GM12878 (cell line): ENCODE data around the gene STXBP4. TPM values are rescaled to one million over a fixed set of nuclear protein-coding genes. Genes with fewer than 3 reads are reported as not detected.

ENCODE experiments used
- ATAC-seq: fragments of 200-7000 bp; cut with Tn5 transposase; 3 replicates; pipeline ENCODE4 v1.9.1; 2020; ENCODE audit warnings: mild to moderate bottlenecking, moderate library complexity
- BruUV-seq: library from RNA; stranded (reverse); fragments of 400-500 nt; replicated peaks from 2 replicates; lab custom pipeline; 2021; lab: Mats Ljungman, UMichigan
- CTCF ChIA-PET: fragments of 300-600 bp; sonication (Branson Sonifier 250); formaldehyde crosslinking; extraction: SDS; loops from one replicate; lab custom pipeline; 2021; ENCODE audit warnings: inconsistent platforms; lab: Yijun Ruan, JAX
- POLR2A ChIA-PET: fragments of 350-600 bp; formaldehyde crosslinking; extraction: SDS; loops from one replicate; lab custom pipeline; 2021; ENCODE audit warnings: inconsistent platforms; lab: Charles Lee
- RAD21 ChIA-PET: fragments of 300-600 bp; sonication (Branson Sonifier 250); formaldehyde crosslinking; loops from one replicate; lab custom pipeline; 2023; ENCODE audit warnings: antibody characterized with exemption; ENCODE audit not compliant: unreplicated experiment; lab: Charles Lee
- SMC1A ChIA-PET: fragments of 300-600 bp; sonication (Branson Sonifier 250); formaldehyde crosslinking; loops from one replicate; lab custom pipeline; 2023; ENCODE audit not compliant: unreplicated experiment, uncharacterized antibody; lab: Charles Lee
- DNase-seq: peaks from one replicate; pipeline ENCODE4 v3.0.0-alpha.2; 2011; ENCODE audit warnings: low read depth, low spot score
- FAIRE-seq: peaks from 3 replicates; lab custom pipeline; 2011; peaks lifted over from hg19 to GRCh38; lab: Jason Lieb, UNC
- H2AFZ ChIP-seq: 2 replicates; pipeline ENCODE4 v1.6.0; 2011; ENCODE audit warnings: low read depth, low read length, control low read depth; ENCODE audit not compliant: control insufficient read depth
- H3K27ac ChIP-seq: 2 replicates; pipeline ENCODE4 v1.5.1; 2011; ENCODE audit warnings: control low read depth; ENCODE audit not compliant: control insufficient read depth, insufficient read depth
- H3K27me3 ChIP-seq, 2 experiments: replicated peaks in 1 of 2; 2 replicates each; pipeline versions ENCODE4 v1.6.0 to v1.6.1; 2011; ENCODE audit warnings: low read length in 1 of 2; ENCODE audit not compliant: control insufficient read depth in 2 of 2, insufficient read depth in 2 of 2
- H3K36me3 ChIP-seq, 2 experiments: 2 replicates each; pipeline ENCODE4 v1.5.1; 2011; ENCODE audit warnings: low read length in 1 of 2; ENCODE audit not compliant: control insufficient read depth in 2 of 2, insufficient read depth in 2 of 2
- H3K4me1 ChIP-seq: 2 replicates; pipeline ENCODE4 v1.6.1; 2011; ENCODE audit warnings: mild to moderate bottlenecking, low read length, moderate library complexity, mixed read lengths; ENCODE audit not compliant: control insufficient read depth, insufficient read depth
- H3K4me2 ChIP-seq: 2 replicates; pipeline ENCODE4 v1.6.0; 2011; ENCODE audit warnings: control low read depth; ENCODE audit not compliant: control insufficient read depth, insufficient read depth
- H3K4me3 ChIP-seq: fragments of 200-600 bp; sonication (generic); 2 replicates; pipeline ENCODE4 v1.5.1; 2016
- H3K79me2 ChIP-seq: 2 replicates; pipeline ENCODE4 v1.6.0; 2011; ENCODE audit warnings: low read length; ENCODE audit not compliant: control insufficient read depth, insufficient read depth
- H3K9ac ChIP-seq: 2 replicates; pipeline ENCODE4 v1.8.0; 2011; ENCODE audit warnings: low read length, control low read depth, mixed read lengths; ENCODE audit not compliant: control insufficient read depth, insufficient read depth
- H3K9me3 ChIP-seq: replicated peaks from 3 replicates; pipeline ENCODE4 v1.5.1; 2011; ENCODE audit warnings: mild to moderate bottlenecking, low read length; ENCODE audit not compliant: control insufficient read depth, insufficient read depth
- H4K20me1 ChIP-seq: 2 replicates; pipeline ENCODE4 v1.6.0; 2011; ENCODE audit not compliant: control insufficient read depth, insufficient read depth
- BCLAF1 ChIP-seq: fragments of 450-650 bp; IDR thresholded peaks from 2 replicates; pipeline ENCODE4 v1.6.1; 2017; ENCODE audit warnings: antibody characterized with exemption, mild to moderate bottlenecking, moderate library complexity
- BRCA1 ChIP-seq: IDR thresholded peaks from 2 replicates; pipeline ENCODE4 v1.6.1; 2011; ENCODE audit warnings: low read depth, low read length, improper control_type of control experiment
- EZH2 ChIP-seq: IDR thresholded peaks from 2 replicates; pipeline ENCODE4 v1.6.1; 2012; ENCODE audit warnings: low read depth, mild to moderate bottlenecking, control low read depth, inconsistent platforms, low read length, borderline replicate concordance; ENCODE audit not compliant: control insufficient read depth
- MAX ChIP-seq: IDR thresholded peaks from 2 replicates; pipeline ENCODE4 v1.6.1; 2012; ENCODE audit warnings: low read depth, low read length, improper control_type of control experiment
- NFXL1 ChIP-seq: fragments of 450-650 bp; IDR thresholded peaks from 2 replicates; pipeline ENCODE4 v1.6.1; 2017; ENCODE audit warnings: antibody characterized with exemption, mild to moderate bottlenecking, borderline replicate concordance
- NR2C2 ChIP-seq: IDR thresholded peaks from 2 replicates; pipeline ENCODE4 v1.6.1; 2011; ENCODE audit warnings: borderline replicate concordance, low read depth; ENCODE audit not compliant: control insufficient read depth, insufficient read length
- NR2F1 ChIP-seq: fragments of 450-650 bp; conservative IDR thresholded peaks from 2 replicates; pipeline ENCODE4 v1.6.1; 2017; ENCODE audit warnings: mild to moderate bottlenecking
- RBBP5 ChIP-seq: fragments of 200-600 bp; sonication (generic); conservative IDR thresholded peaks from 2 replicates; pipeline ENCODE4 v1.6.1; 2016
- RCOR1 ChIP-seq: conservative IDR thresholded peaks from 2 replicates; pipeline ENCODE4 v1.6.1; 2012; ENCODE audit warnings: low read depth, low read length, improper control_type of control experiment
- SKIL ChIP-seq: fragments of 450-650 bp; IDR thresholded peaks from 2 replicates; pipeline ENCODE4 v1.6.1; 2017; ENCODE audit warnings: mild to moderate bottlenecking, low read depth, inconsistent platforms; ENCODE audit not compliant: poor library complexity, severe bottlenecking
- SMC3 ChIP-seq: IDR thresholded peaks from 2 replicates; pipeline ENCODE4 v1.6.1; 2011; ENCODE audit warnings: low read length, improper control_type of control experiment, borderline replicate concordance
- ZNF687 ChIP-seq: fragments of 450-650 bp; IDR thresholded peaks from 2 replicates; pipeline ENCODE4 v1.6.1; 2017; ENCODE audit warnings: mild to moderate bottlenecking, moderate library complexity
- ZZZ3 ChIP-seq: IDR thresholded peaks from 2 replicates; pipeline ENCODE4 v1.6.1; 2011; ENCODE audit warnings: low read depth; ENCODE audit not compliant: control insufficient read depth, insufficient read length
- WGBS: methylation state at CpG from one replicate; pipeline ENCODE4 v1.1.6; 2016; ENCODE audit warnings: low lambda C conversion rate; ENCODE audit not compliant: insufficient replicate concordance, insufficient coverage; ENCODE audit errors: missing lambda C conversion rate; 5-methylcytosine and 5-hydroxymethylcytosine counted together
- in situ Hi-C: fragments of 300-500 bp; cut with MboI; formaldehyde crosslinking; loops from 9 replicates; pipeline ENCODE4 v1.14.3; 2018; ENCODE audit warnings: mixed read lengths
- intact Hi-C: fragments of 100-400 bp; cut with micrococcal nuclease; formaldehyde crosslinking; loops from one replicate; pipeline ENCODE4 v1.14.2; 2022; ENCODE audit not compliant: unreplicated experiment
- polyA plus RNA-seq, 11 experiments: library from polyadenylated mRNA; depleted of rRNA in 4 of 11; unstranded in 6 of 11; stranded (reverse) in 5 of 11; fragments of >200 nt; fragmentation: Nextera tagmentation in 4 of 11; fragmentation: Illumina TruSeq in 1 of 11; extraction: Ambion mirVana in 4 of 11; extraction: Trizol in 1 of 11; gene quantifications; 1 replicate in 1 of 11; 2 replicates in 10 of 11; pipeline versions ENCODE4 v1.2.1 to v1.2.3, GENCODE V29; 2011 to 2016; ENCODE audit warnings: inconsistent platforms in 2 of 11, missing spikeins in 2 of 11, low read depth in 1 of 11
- total RNA-seq, 4 experiments: library from RNA; depleted of rRNA in 3 of 4; stranded (reverse); fragments of >200 nt in 3 of 4; fragmentation: Illumina TruSeq in 1 of 4; extraction: Trizol in 1 of 4; gene quantifications; 2 replicates each; pipeline versions ENCODE4 v1.2.1 to v1.2.3, GENCODE V29; 2013 to 2021

STXBP4 gene
- total and polyA plus RNA-seq, 10 of the 15 experiments (the other 5 are each of a cell fraction or from before 2014, with no cell fraction given), result 4.3 to 11.0 (median 6.7) TPM

- no peak overlapping the region for H2AFZ ChIP-seq
- intact Hi-C loops (no loop called here), in situ Hi-C loops (no loop called here)
- FAIRE-seq, result no peak
- no peak for ATAC-seq
- POLR2A ChIA-PET, result no interaction called here
- CTCF ChIA-PET, result interaction anchor here (0.9 to 6.0 kb wide), 4 partner anchors 12 to 290 kb away, joined by 3 to 63 read pairs (median 4); no protein-coding TSS in a partner anchor
- H3K9ac ChIP-seq, result no peak overlapping the region
- no peaks in the 10 kb centered on the region for H3K36me3 ChIP-seq
- BruUV-seq, result no TSS peak
- no peaks in the 10 kb centered on the region for H4K20me1 ChIP-seq
- no peaks in the 10 kb centered on the region for H3K4me1 ChIP-seq
- SMC1A ChIA-PET, result interaction anchor here (0.7 to 2.6 kb wide), 5 partner anchors 8 to 291 kb away, joined by 3 to 16 read pairs (median 4); no protein-coding TSS in a partner anchor
- TF ChIP-seq EZH2, result no peak
- TF ChIP-seq SKIL, result no peak
- TF ChIP-seq RCOR1, result no peak
- no peak for TF ChIP-seq MAX
- TF ChIP-seq NFXL1, result no peak
- no peak for TF ChIP-seq ZNF687
- no peak for TF ChIP-seq BCLAF1
- TF ChIP-seq NR2F1, result no peak
- no peak for TF ChIP-seq BRCA1
- TF ChIP-seq ZZZ3, result no peak
- no peak for TF ChIP-seq RBBP5
- TF ChIP-seq SMC3, result no peak
- no peak for TF ChIP-seq NR2C2
- no peak overlapping the region for H3K4me3 ChIP-seq
- RAD21 ChIA-PET, result interaction anchor here (1.9 kb wide), 1 partner anchor 11 kb away, joined by 11 read pairs; no protein-coding TSS in a partner anchor
- H3K9me3 ChIP-seq, result no peaks in the 10 kb centered on the region
- no peaks in the 10 kb centered on the region for H3K27me3 ChIP-seq
- H3K27ac ChIP-seq, result no peak overlapping the region
- no peaks in the 10 kb centered on the region for H3K79me2 ChIP-seq
- DNase-seq, result no peak
- no peak overlapping the region for H3K4me2 ChIP-seq
- WGBS, result 71% methylated on average over 2 of the region's 5 CpGs
Observed at GRCh38 chr17:55004484-55004883, 35.9 kb downstream of the STXBP4 start.
